ENCODE results near the gene NAB1.

The NAB1 gene

DNA sequence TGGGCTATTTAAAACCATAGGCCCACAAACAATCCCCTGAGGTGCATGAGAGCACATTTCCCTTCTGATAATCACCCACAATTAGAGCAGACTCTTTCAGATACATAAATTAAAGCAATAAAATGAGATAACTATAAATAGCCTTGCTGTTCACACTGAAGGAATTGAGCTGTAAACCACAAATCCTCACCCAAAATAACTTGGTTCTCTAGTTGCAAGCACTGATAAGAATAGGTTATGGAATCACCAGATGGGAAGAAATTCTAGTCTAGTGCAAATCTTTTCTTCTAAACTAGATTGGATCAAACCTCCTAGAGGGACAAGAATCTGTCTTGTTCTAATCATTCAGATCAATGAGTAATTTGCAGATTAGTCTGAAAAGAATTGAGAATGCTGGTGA lies 64.6 kb downstream of the NAB1 start:
- DNase-seq (ENCODE audit: low read depth) = peak; percentile 43

GRCh38 chr2:190714958-190715357 lies 66.1 kb downstream of the NAB1 start:
- peak; percentile 76 for DNase-seq (ENCODE audit: low read depth)

GRCh38 chr2:190716176-190716807 lies 67.4 kb downstream of the NAB1 start:
- DNase-seq (ENCODE audit: low read depth) = no peak

DNA sequence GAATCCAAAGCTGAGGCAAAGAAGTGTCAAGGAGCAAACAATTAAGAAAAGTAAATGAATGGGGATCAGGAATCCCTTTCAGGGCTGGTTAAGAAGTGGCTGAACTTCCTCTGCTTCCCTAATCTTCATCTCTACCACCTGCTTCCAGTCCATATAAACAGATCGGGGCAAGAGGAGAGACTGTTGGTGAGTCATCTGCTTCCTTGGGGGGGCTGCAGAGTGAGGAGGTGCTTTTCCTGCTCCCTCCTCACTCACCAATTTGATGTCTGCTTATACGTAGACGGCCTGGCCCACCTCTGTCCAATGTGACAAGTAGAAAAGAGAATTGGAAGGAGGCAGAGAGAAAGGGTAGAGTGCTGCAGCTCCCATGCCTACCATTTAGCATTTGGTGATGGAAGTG lies 68.4 kb downstream of the NAB1 start:
- DNase-seq (ENCODE audit: low read depth) = no peak

DNA sequence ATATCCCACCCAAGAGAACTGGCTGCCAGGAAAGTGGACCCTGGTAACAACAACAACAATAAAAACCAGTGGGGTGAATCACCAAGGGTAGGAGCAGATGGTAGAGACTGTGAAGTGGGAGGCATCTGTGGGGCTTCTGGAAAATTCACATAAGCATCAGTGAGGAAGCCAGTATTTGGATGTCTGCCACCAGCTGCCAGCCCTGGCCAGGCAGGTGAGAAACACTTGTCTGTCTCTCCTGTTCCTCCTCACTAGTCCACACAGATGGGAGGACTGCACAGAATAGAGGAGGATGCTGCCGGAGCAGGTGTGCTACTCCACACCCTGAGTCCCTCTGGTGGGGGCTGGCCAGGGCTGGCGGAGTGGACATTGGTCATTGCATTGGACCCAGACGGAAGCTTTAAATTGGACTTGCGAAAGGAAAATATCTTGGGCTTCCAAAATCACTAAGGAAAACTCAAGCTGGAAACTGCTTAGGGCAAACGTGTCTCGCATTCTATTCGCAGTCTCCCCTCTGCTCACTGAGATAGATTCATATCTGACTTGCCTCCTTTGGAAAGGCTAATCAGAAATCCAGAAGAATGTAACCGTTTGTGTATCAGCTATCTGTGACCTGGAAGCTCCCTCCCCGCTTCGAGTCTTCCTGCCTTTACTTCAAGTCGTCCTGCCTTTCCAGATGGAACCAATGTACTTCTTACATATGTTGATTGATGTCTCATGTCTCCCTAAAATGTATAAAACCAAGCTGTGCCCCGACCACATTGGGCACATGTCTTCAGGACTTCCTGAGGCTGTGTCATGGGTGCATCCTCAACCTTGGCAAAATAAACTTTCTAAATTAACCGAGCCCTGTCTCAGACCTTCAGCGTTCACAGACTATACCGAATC lies 69.1 kb downstream of the NAB1 start:
- DNase-seq (ENCODE audit: low read depth) = peak; percentile 11

GRCh38 chr2:190718652-190719526 lies 70.0 kb downstream of the NAB1 start:
- DNase-seq (ENCODE audit: low read depth) = peak; percentile 81

DNA sequence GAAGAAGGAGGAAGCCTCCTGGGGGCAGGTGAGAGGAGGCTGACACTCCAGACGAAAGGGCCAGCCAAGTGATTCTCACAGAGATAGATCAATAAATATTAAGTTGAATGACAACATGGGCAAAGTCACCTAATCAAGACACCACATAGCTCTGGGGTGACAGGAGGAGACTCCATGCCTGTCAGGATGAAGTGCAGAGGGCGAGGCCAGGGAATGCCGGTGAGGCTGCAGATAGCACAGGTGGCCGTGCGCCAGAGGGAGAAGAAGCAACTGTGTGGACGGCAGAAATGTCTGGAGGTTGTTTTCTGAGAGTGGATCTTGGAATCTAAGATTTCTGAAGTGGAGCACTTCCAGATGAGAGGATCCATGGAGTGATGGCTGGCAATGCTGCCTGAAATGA lies 71.4 kb downstream of the NAB1 start:
- DNase-seq (ENCODE audit: low read depth) = no peak

DNA sequence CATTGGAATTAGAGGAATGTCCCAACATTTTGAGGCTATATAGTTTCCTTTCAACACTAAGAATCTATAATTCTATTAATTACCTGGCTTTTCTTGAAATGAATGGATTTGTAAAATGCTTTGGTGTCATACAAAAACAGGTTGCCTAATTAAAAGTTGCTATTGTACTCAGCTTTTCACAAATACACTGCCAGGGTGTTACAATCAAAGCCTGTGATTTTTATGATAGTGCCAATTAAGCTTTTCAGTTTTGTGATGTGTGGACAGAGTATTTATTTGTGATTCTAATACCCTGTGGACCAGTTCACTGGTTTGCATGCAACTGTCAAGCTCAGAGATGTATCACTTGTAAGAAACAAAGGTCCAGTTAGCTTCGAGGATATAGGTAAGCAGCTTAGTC lies 71.8 kb downstream of the NAB1 start:
- DNase-seq (ENCODE audit: low read depth) = no peak

- no peak for DNase-seq (ENCODE audit: low read depth)
These were observed 73.3 kb downstream of the NAB1 start for GRCh38 chr2:190722061-190722759.

DNA sequence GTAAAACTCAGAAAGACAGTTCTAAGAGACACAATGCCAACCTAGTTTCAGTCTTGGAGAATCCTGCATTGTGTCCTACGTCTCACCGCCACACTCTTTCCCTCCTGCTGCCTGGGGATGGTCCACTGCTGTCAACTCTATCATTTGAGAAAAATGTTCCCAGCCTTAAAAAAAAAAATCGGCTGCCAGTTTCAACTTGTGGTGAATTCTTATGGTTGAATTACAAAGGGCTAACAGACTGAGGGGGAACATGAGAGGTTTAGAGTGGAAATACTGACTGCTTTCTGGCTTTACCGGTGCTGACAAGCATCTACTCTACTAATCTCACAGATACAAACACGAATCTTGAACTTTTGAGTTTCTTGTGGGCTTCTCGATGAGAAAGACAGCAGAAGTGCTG lies 74.0 kb downstream of the NAB1 start:
- DNase-seq (ENCODE audit: low read depth) = no peak

GRCh38 chr2:190723397-190724090 lies 74.7 kb downstream of the NAB1 start:
- peak; percentile 9 for DNase-seq (ENCODE audit: low read depth)

- peak; percentile 56 for DNase-seq (ENCODE audit: low read depth)
These were observed 77.4 kb downstream of the NAB1 start for GRCh38 chr2:190726255-190726654.

DNA sequence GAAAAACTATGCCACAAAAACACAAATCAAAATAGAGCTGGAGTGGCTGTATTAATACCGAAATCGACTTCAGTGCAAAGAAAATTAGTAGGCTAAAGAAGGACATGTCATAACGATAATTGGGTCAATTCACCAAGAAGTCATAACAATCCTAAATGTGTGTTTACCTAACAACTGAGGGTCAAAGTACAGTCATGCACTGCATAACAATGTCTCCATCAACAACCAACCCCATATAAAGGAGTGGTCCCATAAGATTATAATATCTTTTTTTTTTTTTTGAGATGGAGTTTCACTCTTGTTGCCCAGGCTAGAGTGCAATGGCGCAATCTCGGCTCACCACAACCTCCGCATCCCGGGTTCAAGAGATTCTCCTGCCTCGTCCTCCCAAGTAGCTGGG lies 87.5 kb downstream of the NAB1 start:
- DNase-seq (ENCODE audit: low read depth) = no peak

DNA sequence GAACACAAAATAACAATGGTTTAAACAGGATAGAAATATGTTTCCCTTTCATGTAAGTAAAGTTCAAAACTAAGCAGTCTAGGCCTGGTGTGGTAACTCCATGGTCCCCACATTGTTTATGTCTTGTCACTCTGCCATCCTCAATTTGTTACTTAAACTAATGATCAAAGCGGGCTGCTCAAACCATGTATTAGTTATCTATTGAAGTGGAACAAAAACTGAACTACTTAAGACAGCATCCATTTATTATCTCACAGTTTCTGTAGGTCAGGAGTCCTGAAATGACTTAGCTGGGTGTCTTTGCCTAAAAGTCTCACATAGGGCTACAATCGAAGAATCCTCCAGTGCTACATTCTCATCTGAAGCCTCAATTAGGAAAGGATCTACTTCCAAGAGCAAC lies 91.6 kb downstream of the NAB1 start:
- DNase-seq (ENCODE audit: low read depth) = no peak

Data from amniotic epithelial cell (primary cell).